ENCODE results near the gene COL25A1. TPM values are rescaled to one million over a fixed set of nuclear protein-coding genes. Genes with fewer than 3 reads are reported as not detected.

The COL25A1 gene
- total RNA-seq, 1 donor from 2014 or later = 1.3 TPM

GRCh38 chr4:109033993-109034392 lies 268.5 kb downstream of the COL25A1 start:
- TF ChIP-seq, protein P1, sequence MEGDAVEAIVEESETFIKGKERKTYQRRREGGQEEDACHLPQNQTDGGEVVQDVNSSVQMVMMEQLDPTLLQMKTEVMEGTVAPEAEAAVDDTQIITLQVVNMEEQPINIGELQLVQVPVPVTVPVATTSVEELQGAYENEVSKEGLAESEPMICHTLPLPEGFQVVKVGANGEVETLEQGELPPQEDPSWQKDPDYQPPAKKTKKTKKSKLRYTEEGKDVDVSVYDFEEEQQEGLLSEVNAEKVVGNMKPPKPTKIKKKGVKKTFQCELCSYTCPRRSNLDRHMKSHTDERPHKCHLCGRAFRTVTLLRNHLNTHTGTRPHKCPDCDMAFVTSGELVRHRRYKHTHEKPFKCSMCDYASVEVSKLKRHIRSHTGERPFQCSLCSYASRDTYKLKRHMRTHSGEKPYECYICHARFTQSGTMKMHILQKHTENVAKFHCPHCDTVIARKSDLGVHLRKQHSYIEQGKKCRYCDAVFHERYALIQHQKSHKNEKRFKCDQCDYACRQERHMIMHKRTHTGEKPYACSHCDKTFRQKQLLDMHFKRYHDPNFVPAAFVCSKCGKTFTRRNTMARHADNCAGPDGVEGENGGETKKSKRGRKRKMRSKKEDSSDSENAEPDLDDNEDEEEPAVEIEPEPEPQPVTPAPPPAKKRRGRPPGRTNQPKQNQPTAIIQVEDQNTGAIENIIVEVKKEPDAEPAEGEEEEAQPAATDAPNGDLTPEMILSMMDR (IDR thresholded peaks at IDR 0.05) = no peak
- Mint-ChIP-seq H3K36me3 (ENCODE audit: unreplicated experiment) (no peaks in the 10 kb centered on the region), H3K4me1 (ENCODE audit: unreplicated experiment) (no peaks in the 10 kb centered on the region), H3K27ac (ENCODE audit: unreplicated experiment) (no peak overlapping the region), H3K9me3 (ENCODE audit: unreplicated experiment) (no peaks in the 10 kb centered on the region), H3K27me3 (ENCODE audit: unreplicated experiment) (no peaks in the 10 kb centered on the region), H3K4me3 (ENCODE audit: unreplicated experiment) (no peak overlapping the region)
- no peak for DNase-seq (ENCODE audit: extremely low spot score, unreplicated experiment)

DNA sequence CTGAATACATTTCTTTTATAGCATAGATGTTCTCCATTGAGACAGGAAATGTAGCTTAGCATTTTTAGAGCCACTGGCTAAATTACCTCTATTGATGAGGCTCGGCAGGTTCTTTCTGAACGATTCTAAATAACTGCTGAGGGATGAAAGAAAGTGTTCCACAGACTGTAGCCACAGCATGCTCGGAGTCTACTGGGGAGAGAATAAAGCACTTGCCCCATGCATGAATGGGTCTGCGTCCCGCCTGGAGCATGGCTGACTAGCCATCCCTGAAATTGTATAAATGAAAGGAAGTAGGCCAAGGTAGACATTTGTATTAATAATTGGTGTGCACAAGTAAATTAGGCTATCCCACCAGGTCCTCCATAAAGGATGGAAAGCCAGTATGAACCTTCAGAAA lies 269.8 kb downstream of the COL25A1 start:
- no peak for DNase-seq (ENCODE audit: extremely low spot score, unreplicated experiment)
- no peak overlapping the region for H3K4me3 Mint-ChIP-seq (ENCODE audit: unreplicated experiment)
- TF ChIP-seq, protein P1 (IDR thresholded peaks at IDR 0.05) = no peak
- H3K4me1 Mint-ChIP-seq (ENCODE audit: unreplicated experiment) = no peaks in the 10 kb centered on the region
- no peak overlapping the region for H3K27ac Mint-ChIP-seq (ENCODE audit: unreplicated experiment)
- H3K36me3 Mint-ChIP-seq (ENCODE audit: unreplicated experiment) = no peaks in the 10 kb centered on the region
- no peaks in the 10 kb centered on the region for H3K9me3 Mint-ChIP-seq (ENCODE audit: unreplicated experiment)
- H3K27me3 Mint-ChIP-seq (ENCODE audit: unreplicated experiment) = no peaks in the 10 kb centered on the region

- H3K27me3 Mint-ChIP-seq (ENCODE audit: unreplicated experiment) = no peaks in the 10 kb centered on the region
- DNase-seq (ENCODE audit: extremely low spot score, unreplicated experiment) = no peak
- no peaks in the 10 kb centered on the region for H3K9me3 Mint-ChIP-seq (ENCODE audit: unreplicated experiment)
- peaks cover 7% of the 10 kb centered on the region for H3K4me1 Mint-ChIP-seq (ENCODE audit: unreplicated experiment)
- H3K4me3 Mint-ChIP-seq (ENCODE audit: unreplicated experiment) = no peak overlapping the region
- no peak overlapping the region for H3K27ac Mint-ChIP-seq (ENCODE audit: unreplicated experiment)
- H3K36me3 Mint-ChIP-seq (ENCODE audit: unreplicated experiment) = no peaks in the 10 kb centered on the region
- TF ChIP-seq, protein P1 (IDR thresholded peaks at IDR 0.05) = no peak
These were observed 272.5 kb downstream of the COL25A1 start for GRCh38 chr4:109029987-109030386.

GRCh38 chr4:109027016-109027500 lies 275.4 kb downstream of the COL25A1 start:
- H3K36me3 Mint-ChIP-seq (ENCODE audit: unreplicated experiment) = peaks cover under 1% of the 10 kb centered on the region
- H3K9me3 Mint-ChIP-seq (ENCODE audit: unreplicated experiment) = peaks cover 4% of the 10 kb centered on the region
- no peak for DNase-seq (ENCODE audit: extremely low spot score, unreplicated experiment)
- H3K27ac Mint-ChIP-seq (ENCODE audit: unreplicated experiment) = no peak overlapping the region
- TF ChIP-seq, protein P1 (IDR thresholded peaks at IDR 0.05) = no peak
- peaks cover 7% of the 10 kb centered on the region for H3K4me1 Mint-ChIP-seq (ENCODE audit: unreplicated experiment)
- H3K27me3 Mint-ChIP-seq (ENCODE audit: unreplicated experiment) = no peaks in the 10 kb centered on the region
- no peak overlapping the region for H3K4me3 Mint-ChIP-seq (ENCODE audit: unreplicated experiment)

DNA sequence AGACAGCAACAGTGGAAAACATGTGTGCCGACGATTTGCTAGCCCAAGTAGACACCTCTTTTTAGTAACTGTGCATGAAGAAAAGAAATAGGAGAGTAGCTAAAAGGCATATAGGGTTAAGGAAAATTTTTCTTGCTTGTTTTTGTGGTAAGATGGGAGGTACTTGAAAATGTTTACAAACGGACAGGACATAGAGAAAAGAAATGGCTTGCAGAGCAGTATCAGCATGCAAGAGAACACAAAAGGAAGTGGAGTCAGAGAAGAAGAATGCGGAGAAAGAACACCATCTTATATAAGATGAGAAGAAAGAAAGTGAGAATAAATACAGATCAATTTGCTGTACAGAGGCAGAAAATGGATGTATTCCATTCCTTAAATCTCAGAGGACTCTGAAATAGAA lies 275.9 kb downstream of the COL25A1 start:
- Mint-ChIP-seq H3K27ac (ENCODE audit: unreplicated experiment) (no peak overlapping the region), H3K36me3 (ENCODE audit: unreplicated experiment) (peaks cover 2% of the 10 kb centered on the region), H3K27me3 (ENCODE audit: unreplicated experiment) (no peaks in the 10 kb centered on the region), H3K9me3 (ENCODE audit: unreplicated experiment) (peaks cover 7% of the 10 kb centered on the region), H3K4me1 (ENCODE audit: unreplicated experiment) (peaks cover 7% of the 10 kb centered on the region), H3K4me3 (ENCODE audit: unreplicated experiment) (no peak overlapping the region)
- TF ChIP-seq, protein P1 (IDR thresholded peaks at IDR 0.05) = no peak
- no peak for DNase-seq (ENCODE audit: extremely low spot score, unreplicated experiment)
